HG03565 (cell line): ENCODE results near the gene N4BP2L2.
A peak's percentile ranks its signal among the peaks of the same experiment; 100 is the strongest.

Experiments used
- ATAC-seq: cut with Tn5 transposase; IDR thresholded peaks from one replicate; pipeline ENCODE4 v1.9.1; 2021; ENCODE audit warnings: mild to moderate bottlenecking, moderate library complexity; ENCODE audit not compliant: unreplicated experiment

The N4BP2L2 gene

DNA sequence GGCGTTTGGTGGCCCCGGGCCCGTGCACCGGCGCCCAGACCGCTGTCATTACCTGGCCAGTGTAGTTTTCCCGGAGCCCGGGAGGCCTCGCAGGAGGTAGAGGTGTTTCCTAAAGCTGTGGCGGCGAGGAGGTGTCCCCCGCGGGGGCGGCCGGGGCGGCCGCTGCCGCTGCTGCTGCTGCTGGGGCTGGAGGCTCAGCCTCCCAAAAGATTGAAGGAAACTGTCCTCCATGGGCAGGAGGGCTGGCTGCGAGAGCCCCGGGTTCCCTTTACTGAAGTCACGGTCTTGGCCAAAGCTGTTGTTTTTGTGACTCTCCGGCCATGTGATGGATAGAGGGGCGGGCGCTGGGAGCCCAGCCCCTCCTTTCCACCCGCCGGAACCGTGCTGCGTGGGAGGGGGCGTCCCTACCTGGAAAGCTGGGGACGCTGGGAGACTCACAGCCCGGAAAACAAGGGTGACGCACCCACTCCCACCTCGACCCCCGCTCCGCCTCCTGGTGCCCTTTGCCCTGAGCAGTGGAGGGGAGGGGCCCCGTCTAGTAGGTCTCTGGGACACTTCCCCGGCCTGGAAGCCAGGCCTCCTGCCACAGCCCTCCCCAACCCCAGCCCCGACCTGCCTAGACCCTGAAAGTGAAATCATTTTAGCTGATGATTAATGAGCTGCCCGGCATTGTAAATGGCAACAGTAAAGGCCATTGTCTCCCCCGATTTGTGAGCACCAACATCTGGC lies 110.6 kb downstream of the N4BP2L2 start, which contains the start of gene N4BP2L1:
TSS of gene N4BP2L1 (minus strand) at position 279 of the 729 bp plus-strand sequence. CDS start at position 231, 48 bp downstream.
- peak; percentile 50 for ATAC-seq

DNA sequence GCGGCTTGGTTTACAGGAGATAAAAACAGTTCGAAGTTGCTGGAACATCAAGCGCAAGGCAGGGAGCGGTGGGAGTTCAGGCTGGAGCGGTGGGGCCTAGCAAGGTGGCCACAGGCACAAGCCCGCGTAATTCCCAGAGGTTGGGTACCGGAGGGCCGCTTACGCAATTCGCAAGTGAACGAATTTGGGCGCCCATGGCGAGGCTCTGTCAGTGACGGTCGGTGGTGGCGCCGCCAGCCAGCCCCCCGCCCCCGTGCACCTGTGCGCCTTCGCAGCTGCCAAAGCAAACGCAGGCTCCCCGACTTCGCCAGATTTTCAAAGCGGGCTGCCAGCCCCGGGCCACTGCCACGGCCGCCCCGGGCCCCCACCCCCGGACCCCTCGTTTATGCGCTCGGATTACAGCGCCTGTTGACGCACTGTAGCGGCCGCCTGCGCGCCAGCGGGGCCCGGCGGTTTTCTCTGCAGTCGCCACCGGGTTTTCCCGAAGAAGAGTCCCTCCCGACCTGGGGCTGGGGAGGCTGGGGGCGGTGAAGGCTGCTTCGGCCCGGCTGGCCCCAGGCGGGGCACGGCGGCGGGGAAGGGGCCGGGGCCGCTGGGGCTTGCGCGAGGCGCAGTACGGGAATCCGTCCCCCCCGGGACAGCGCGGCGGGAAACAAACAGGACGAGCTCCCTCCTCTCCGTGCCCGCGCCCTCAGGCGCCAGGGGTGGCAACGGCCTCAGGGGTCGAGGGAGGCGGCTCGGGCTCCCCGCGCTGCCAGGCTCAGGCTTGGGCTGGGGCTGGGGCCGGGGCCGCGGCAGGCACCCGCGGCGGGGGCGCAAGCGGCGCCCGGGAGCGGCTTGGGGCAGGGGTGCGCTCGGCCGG lies 111.4 kb downstream of the N4BP2L2 start:
- peak; percentile 4 for ATAC-seq

DNA sequence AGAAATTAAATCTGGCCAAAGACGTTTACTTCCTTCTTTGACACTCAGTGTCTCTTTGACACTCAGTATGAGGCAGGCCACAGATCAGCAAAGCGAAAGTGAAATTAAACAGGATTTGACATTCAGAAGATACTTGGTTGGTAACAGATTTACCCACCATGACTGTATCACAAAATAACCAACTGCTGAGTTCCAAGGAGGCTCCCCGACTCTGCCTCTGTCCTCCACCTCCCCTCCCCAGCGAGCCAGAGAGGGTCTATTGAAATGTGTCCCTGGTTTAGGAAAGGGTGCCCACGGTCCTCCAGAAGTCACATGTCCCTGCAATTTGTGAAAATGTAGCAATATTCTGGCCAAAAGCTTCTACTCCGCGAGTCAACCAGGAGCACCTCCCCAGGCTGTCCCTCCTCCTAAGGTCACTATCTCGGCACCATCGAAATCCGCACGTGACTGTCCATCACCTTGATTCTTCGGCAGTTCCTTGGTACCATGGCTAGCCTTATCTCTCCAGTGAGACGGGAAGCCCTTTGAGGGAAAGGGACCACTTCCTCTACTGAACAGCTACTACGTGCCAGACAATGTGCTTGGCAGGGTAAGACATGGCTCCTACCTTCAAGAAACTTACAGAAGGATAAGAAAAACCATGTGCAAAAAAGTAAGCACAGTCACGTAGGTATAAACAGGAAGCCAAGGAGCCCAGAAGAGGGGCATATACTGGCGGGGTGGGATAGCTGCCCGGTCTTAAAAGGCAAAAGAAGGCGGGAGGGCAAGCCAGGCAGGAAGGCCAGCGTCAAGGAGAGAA lies 112.2 kb downstream of the N4BP2L2 start:
- ATAC-seq: peak; percentile 49

DNA sequence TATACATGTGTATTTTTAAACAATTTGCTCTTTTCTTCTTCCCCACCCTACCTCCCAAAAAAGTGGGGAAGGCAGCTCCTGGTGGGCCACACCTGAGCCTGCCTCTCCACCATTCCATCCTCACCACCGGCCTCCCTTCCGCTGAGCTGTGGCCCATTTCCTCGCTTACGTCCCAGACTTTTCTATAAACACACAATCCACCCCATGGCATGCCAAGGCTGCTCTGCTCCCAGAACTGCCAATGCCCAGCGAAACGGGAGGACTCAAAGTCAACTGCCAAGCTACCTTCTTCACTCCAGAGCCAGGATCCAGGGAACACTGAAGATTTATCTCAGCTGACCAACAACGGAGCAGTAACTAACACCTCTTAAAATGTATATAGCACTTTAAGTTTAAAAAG lies 113.4 kb downstream of the N4BP2L2 start:
- ATAC-seq: no peak

DNA sequence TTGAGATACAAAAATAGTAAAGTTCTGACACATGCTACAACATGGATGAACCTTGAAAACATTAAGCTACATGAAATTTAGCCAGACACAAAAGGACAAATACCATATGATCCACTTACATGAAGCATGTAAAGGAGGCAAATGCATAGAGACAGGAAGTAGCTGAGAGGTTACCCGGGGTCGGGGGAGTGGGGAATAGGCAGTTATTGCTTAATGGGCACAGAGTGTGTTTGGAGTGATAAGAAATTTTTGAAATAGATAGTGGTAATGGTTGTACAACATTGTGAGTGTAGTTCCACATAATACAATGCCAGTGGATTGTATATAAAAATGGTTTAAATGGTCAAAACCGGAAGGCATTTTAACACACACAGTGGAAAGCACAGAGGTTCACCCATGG lies 115.0 kb downstream of the N4BP2L2 start:
- no peak for ATAC-seq

DNA sequence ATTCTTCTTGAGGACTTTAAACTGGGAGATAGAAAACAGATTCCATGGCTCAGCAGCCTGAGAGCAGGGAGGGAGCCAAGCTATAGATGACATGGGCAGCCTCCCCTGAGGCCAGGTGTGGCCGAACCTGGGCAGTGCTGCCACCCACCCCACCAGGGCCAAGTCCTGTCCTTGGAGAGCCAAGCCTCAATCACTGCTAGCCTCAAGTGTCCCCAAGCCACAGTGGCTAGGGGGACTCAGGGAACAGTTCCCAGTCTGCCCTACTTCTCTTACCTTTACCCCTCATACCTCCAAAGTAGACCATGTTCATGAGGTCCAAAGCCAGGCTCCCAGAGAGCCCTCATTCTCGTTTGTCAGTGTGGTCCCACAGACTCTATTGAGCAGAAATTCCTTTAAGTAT lies 118.7 kb downstream of the N4BP2L2 start:
- no peak for ATAC-seq

DNA sequence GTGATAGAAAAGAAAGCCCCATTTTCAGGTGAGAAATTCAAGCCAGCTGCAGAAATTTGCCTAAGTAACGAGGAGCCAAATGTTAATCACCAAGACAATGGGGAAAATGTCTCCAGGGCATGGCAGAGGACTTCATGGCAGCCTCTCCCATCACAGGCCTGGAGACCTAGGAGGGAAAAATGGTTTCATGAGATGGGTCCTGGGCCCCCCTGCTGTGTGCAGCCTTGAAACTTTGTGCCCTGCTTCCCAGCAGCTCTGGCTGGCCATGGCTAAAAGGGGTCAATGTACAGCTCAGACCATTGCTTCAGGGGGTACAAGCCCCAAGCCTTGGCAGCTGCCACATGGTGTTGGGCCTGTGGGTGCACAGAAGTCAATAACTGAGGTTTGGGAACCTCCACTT lies 120.6 kb downstream of the N4BP2L2 start:
- ATAC-seq: no peak

DNA sequence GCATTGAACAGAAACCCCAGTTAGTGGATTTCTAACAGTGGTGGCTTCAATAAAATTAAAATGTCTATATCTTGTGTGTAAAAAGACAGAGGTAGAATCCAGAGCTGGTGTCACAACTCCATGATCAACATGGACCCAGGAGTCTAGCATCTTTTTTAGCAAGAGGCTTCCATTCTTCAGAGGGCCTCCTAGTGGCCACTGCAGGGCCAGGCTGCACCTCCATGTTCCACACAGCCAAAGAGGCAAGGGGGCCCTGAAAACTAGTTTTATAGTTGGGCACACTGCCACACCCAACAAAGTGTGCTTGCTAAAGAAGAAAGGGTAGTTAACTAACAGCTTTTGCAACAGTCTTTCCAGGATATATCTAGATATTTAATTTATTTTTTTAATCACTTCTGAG lies 123.6 kb downstream of the N4BP2L2 start:
- no peak for ATAC-seq

DNA sequence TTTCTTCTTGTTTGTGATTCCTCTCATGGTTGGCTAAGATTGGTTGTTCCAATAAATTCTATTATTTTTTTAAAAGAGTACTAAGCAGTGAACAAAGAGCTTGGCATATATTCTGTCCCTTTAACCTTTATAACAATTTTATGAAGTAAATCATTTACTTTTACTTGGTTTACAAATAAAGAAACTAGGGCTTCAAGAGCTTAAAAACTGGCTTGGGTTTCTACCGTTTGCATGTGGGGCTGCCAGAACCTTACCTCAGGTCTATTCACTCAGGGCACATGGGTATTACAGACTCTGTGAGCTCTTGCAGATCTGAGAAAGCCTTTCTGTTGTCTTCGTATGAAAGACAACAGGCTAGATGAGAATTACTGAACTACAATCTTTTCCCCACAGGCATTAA lies 124.0 kb downstream of the N4BP2L2 start:
- no peak for ATAC-seq

DNA sequence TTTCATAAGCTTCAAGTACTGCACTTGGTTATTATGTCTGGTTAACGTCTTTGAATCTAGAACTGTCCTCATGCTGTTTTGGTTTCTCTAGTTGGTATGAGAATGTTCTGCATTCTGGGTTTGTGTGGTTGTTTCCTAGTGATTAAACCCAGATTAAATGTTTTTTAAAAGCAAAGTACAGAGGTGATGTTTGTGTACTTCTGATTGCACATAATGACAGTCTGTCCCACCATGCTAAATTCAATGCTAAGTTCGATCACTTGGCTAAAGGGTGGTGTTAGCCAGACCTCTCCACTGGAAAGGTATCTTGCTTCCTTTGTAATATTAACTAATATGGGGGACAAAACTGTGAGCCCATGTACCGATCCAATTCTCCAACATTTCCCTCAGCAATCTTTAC lies 125.3 kb downstream of the N4BP2L2 start:
- no peak for ATAC-seq

DNA sequence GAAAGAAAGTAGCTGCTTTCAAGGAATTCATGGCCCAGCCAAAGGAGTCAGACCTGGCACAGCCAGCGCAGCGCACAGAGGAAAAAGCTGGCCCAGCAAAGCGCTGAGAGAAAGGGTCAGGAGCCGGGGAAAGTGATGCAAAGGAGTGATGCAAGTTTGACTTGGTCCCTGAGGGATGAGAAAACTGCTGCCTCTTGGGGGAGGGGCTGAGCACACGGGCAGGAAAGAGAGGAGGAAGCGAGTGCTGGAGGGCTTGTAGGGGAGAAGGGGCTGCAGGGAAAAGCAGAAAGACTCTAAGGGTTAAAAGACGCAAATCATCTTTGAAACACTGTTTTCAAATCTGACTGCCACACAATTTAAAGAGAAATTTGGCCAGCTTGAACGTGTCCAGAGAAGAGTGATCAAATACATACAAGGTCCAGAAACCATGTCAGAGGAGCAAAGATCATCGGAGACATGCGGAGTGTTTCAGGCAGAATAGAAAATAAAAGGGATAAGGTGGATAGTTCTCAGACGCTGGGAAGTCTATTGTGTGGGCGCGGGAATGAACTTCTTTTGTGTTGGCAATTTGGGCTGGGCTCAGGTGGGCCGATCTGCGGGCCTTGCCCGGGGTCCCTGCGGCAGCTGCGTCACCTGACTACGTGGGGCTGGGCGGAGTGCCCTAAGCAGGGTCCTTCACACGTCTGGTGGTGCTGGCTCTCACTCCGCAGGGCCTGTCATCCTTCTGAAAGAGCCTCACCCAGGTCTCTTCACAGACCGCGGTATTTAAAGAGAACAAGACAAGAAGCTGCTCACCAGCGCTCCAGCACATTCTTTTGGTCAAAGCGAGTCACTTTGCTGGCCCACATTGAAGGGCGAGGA lies 128.8 kb downstream of the N4BP2L2 start:
- ATAC-seq: no peak

DNA sequence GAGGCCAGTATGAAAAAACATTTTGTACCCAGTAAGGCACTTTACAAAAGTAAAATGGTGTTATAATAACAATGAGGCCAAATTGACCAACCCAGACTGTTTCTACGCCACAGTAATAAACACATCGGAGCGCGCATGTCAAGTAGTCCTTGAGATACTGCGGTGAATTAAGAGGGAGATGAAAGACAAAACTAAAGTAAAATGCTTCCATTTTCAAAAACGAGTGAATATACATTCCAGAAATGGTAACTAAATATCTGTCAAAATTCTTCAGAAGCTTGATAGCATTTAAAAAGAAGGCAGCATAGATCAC lies 129.6 kb downstream of the N4BP2L2 start:
- ATAC-seq: no peak

DNA sequence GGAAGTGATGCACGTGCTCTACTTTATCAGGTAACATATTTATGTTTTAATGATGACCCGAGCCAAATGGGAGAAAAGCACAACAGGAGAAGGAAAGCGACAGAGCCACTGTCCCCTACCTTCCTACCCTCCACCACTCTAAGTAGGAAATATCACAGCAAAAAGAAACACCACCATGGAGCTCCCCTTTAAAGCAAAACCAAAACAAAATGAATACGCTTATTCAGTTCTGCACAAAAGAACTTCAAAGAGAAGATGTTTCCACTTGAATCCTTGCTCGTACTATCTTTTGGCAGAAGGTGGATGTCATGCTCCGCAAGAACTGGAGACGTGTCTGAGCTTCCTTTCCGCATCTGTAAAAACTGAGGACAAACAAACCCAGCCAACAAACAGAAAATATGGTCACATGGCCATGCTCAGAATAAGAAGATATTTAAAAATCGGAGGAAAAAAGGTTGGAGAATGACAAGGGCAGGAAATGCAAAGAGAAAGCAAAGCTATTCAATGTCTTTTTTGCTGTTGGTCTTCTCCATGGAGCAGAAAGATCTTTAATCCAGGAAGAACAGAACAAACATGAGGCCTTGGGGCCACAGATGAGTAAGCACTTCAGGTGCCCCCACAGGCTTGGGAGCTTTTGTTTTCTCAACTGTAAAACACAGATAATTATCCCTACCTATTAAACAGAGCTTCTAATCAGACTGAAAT lies 130.1 kb downstream of the N4BP2L2 start:
- ATAC-seq: no peak

DNA sequence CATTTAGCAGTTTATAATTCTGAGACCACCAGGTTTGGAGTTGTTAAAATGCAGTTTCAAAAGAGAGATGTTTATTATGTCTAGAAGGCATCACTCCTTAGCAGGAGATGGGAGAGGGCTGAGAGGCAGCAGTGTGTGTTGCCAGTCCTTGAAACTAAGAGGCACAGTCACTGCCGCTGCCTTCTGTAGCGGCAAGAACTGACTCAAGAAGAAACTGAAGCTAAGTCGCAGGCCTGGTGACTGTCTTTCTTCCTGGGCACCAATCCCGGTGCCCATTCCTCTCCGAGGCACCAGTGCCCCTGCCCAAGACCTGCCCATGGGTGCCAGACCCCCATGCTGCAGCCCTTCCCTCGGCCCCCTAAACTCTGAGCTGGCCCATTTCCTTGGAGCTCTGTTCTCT lies 130.7 kb downstream of the N4BP2L2 start:
- peak; percentile 65 for ATAC-seq

DNA sequence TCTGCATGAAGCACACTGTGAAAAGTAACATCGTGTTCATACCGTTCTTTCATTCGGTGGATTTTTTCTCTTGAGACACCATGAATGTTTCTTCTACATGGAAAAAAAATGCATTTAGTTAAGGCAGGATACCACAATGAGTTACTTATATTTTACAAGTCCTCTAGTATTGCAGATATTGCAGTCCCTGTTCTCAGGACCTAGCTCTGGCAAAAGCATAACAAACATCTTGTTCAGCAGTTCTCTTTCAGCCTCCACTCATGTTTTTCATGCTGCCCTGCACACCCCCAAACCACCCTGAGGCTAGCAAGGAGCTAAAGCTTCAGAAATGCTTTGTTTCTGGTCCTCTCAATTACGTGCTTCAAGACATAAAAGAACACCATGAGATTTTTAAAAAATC lies 135.5 kb downstream of the N4BP2L2 start:
- no peak for ATAC-seq

DNA sequence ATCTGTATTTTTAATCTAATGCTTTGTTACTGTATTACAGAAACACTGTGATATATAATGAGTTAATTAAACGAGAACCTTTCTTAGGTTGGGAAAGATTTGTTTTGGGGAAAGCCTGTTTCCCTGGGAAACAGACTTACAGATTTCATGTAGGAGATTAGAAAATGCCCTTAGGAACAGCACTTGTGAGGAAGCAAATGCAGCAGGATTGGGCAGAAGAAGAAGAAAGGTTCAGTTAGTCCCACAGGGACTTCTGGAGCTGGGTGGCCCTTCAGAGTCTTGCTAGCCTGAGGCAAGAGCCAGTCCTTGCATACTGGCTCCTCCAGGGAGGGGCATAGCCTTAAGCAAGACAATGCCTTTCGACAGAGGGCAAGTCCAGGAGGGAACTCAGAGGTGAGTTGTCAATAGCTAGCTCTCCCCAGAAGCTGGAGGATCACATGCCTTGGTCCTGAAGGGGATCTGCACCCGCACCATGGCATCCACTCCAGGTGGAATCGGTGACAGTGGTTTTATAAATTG lies 147.4 kb downstream of the N4BP2L2 start:
- no peak for ATAC-seq

DNA sequence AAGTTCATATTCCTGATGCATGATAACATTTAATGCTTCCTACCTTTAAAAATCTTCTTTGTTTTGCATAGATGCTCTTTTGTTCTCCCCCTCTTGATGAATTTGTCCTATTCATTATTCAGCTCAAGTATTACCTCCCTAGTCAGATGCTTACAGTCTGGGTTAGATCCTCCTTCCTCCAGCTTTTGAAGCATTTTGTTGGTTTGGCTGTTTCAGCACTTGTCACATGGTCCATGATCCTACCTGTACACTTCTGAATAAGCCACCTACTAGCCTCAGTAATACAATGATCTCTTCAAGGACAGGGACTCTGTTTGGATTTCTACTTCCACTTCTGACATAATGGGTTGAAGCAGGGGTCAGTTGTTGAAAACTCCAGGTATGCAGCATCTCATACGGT lies 148.1 kb downstream of the N4BP2L2 start:
- no peak for ATAC-seq

DNA sequence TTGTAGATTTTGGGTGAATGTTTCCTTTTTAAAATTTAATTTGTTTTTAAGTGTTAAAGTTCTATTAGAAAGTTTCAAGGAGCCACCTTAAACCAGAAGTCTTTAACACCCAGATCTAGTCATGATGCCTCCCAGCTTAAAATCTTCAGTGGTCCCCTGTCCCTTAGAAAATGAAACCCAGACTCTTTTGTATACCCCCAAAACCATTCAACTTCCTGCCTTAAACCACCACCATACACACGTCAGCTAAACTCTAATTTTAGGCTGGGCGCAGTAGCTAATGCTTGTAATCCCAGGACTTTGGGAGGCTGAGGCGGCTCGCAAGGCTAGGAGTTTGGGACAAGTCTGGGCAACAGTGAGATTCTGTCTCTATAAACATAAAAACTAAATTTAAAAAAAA lies 148.5 kb downstream of the N4BP2L2 start:
- peak; percentile 38 for ATAC-seq

DNA sequence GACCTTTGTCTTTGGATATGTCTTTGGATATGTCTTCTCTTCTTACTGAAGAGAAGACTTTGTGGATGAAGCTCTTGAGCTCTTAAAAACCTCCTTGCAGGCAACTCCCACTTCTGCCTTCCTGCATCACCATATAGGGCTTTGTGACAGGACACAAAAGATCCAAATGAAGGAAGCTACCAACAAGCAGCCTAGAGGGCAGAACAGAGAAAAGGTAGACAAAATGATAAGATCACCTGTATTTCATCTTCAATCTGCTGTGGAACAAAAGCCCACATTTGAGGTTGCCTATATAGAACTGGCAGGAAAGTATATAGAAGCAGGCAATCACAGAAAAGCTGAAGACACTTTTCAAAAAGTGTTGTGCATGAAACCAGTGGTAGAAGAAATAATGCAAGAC lies 153.2 kb downstream of the N4BP2L2 start:
- no peak for ATAC-seq

DNA sequence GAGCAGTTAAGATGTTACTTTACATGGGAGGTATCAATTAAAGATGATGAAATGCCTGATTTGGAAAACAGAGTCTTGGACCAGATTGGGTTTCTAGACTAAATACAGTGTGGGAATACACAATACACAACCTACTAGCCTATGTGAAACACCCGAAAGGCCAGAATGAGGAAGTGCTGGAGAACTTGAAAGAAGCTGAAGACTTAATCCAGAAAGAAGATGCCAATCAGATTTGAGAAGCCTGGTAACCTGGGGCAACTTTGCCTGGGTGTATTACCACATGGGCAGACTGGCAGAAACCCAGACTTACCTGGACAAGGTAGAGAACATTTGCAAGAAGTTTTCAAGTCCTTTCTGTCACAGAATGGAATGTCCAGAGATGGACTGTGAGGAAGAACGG lies 153.9 kb downstream of the N4BP2L2 start:
- ATAC-seq: no peak
